Neuron (in vitro differentiated cells): Measurements from ENCODE around the gene FGD5.

ENCODE experiments used
- H2AFZ ChIP-seq: one replicate; pipeline ENCODE4 v1.6.1; 2013; ENCODE audit warnings: low read depth, mild to moderate bottlenecking, inconsistent platforms, low read length, moderate library complexity
- H3K27me3 ChIP-seq: one replicate; pipeline ENCODE4 v1.6.1; 2013; ENCODE audit warnings: low read length; ENCODE audit not compliant: insufficient read depth
- H3K36me3 ChIP-seq: one replicate; pipeline ENCODE4 v1.6.1; 2013; ENCODE audit warnings: low read length; ENCODE audit not compliant: insufficient read depth
- H3K4me1 ChIP-seq: one replicate; pipeline ENCODE4 v1.6.1; 2013; ENCODE audit warnings: low read length; ENCODE audit not compliant: insufficient read depth
- H3K4me3 ChIP-seq: 2 replicates; pipeline ENCODE4 v1.5.1; 2013; ENCODE audit warnings: mild to moderate bottlenecking, low read length, moderate library complexity
- H3K9me3 ChIP-seq: one replicate; pipeline ENCODE4 v1.6.1; 2013; ENCODE audit warnings: low read length

The FGD5 gene

GRCh38 chr3:14907043-14907966 lies 88.5 kb downstream of the FGD5 start:
- Histone ChIP-seq H2AFZ (no peak overlapping the region), H3K9me3 (no peaks in the 10 kb centered on the region), H3K4me3 (no peak overlapping the region), H3K27me3 (peaks cover 1% of the 10 kb centered on the region), H3K4me1 (no peaks in the 10 kb centered on the region), H3K36me3 (no peaks in the 10 kb centered on the region)

GRCh38 chr3:14909250-14909649 lies 90.5 kb downstream of the FGD5 start:
- H3K36me3 ChIP-seq: no peaks in the 10 kb centered on the region
- H2AFZ ChIP-seq: no peak overlapping the region
- no peaks in the 10 kb centered on the region for H3K4me1 ChIP-seq
- H3K4me3 ChIP-seq: no peak overlapping the region
- H3K9me3 ChIP-seq: no peaks in the 10 kb centered on the region
- peaks cover 6% of the 10 kb centered on the region for H3K27me3 ChIP-seq

- no peaks in the 10 kb centered on the region for H3K4me1 ChIP-seq
- no peak overlapping the region for H2AFZ ChIP-seq
- no peaks in the 10 kb centered on the region for H3K9me3 ChIP-seq
- no peak overlapping the region for H3K4me3 ChIP-seq
- H3K36me3 ChIP-seq: no peaks in the 10 kb centered on the region
- peaks cover 6% of the 10 kb centered on the region for H3K27me3 ChIP-seq
These were observed 92.9 kb downstream of the FGD5 start for GRCh38 chr3:14911651-14912050.

GRCh38 chr3:14913071-14913925 lies 94.5 kb downstream of the FGD5 start:
- H3K27me3 ChIP-seq: peaks cover 6% of the 10 kb centered on the region

GRCh38 chr3:14913926-14914778 lies 95.4 kb downstream of the FGD5 start:
- H3K36me3 ChIP-seq: no peaks in the 10 kb centered on the region
- peaks cover 6% of the 10 kb centered on the region for H3K27me3 ChIP-seq
- H3K4me3 ChIP-seq: no peak overlapping the region
- H3K4me1 ChIP-seq: no peaks in the 10 kb centered on the region
- no peak overlapping the region for H2AFZ ChIP-seq
- no peaks in the 10 kb centered on the region for H3K9me3 ChIP-seq

More at GRCh38 chr3:14913071-14913925, 94.5 kb downstream of the FGD5 start:
- no peak overlapping the region for H2AFZ ChIP-seq
- no peaks in the 10 kb centered on the region for H3K4me1 ChIP-seq
- H3K36me3 ChIP-seq: no peaks in the 10 kb centered on the region
- no peak overlapping the region for H3K4me3 ChIP-seq
- no peaks in the 10 kb centered on the region for H3K9me3 ChIP-seq

GRCh38 chr3:14914779-14915117 lies 96.0 kb downstream of the FGD5 start:
- H3K9me3 ChIP-seq: no peaks in the 10 kb centered on the region
- H3K4me1 ChIP-seq: no peaks in the 10 kb centered on the region
- H2AFZ ChIP-seq: no peak overlapping the region
- no peaks in the 10 kb centered on the region for H3K36me3 ChIP-seq
- no peak overlapping the region for H3K4me3 ChIP-seq
- peaks cover 6% of the 10 kb centered on the region for H3K27me3 ChIP-seq

GRCh38 chr3:14915636-14916222 lies 97.0 kb downstream of the FGD5 start:
- peaks cover 6% of the 10 kb centered on the region for H3K27me3 ChIP-seq
- H3K4me1 ChIP-seq: no peaks in the 10 kb centered on the region
- no peak overlapping the region for H2AFZ ChIP-seq
- H3K9me3 ChIP-seq: no peaks in the 10 kb centered on the region
- H3K36me3 ChIP-seq: no peaks in the 10 kb centered on the region
- no peak overlapping the region for H3K4me3 ChIP-seq

- Histone ChIP-seq H2AFZ (no peak overlapping the region), H3K4me3 (no peak overlapping the region), H3K36me3 (no peaks in the 10 kb centered on the region), H3K27me3 (peaks cover under 1% of the 10 kb centered on the region), H3K4me1 (no peaks in the 10 kb centered on the region), H3K9me3 (no peaks in the 10 kb centered on the region)
These were observed 99.6 kb downstream of the FGD5 start for GRCh38 chr3:14918356-14918860.

GRCh38 chr3:14920536-14920935 lies 101.8 kb downstream of the FGD5 start:
- Histone ChIP-seq H3K27me3 (peaks cover 6% of the 10 kb centered on the region), H3K9me3 (no peaks in the 10 kb centered on the region), H3K4me3 (no peak overlapping the region), H3K4me1 (no peaks in the 10 kb centered on the region), H2AFZ (no peak overlapping the region), H3K36me3 (no peaks in the 10 kb centered on the region)

GRCh38 chr3:14921034-14921616 lies 102.4 kb downstream of the FGD5 start:
- Histone ChIP-seq H3K36me3 (no peaks in the 10 kb centered on the region), H2AFZ (no peak overlapping the region), H3K9me3 (no peaks in the 10 kb centered on the region), H3K4me1 (no peaks in the 10 kb centered on the region), H3K4me3 (no peak overlapping the region), H3K27me3 (peaks cover 6% of the 10 kb centered on the region)

- Histone ChIP-seq H3K4me3 (no peak overlapping the region), H3K27me3 (peaks cover 6% of the 10 kb centered on the region), H3K36me3 (no peaks in the 10 kb centered on the region), H3K4me1 (no peaks in the 10 kb centered on the region), H3K9me3 (no peaks in the 10 kb centered on the region), H2AFZ (no peak overlapping the region)
These were observed 103.3 kb downstream of the FGD5 start for GRCh38 chr3:14921811-14922705.
